Thyroid gland (tissue), 4 donors: ENCODE measurements around the gene JMJD1C. TPM values are rescaled to one million over a fixed set of nuclear protein-coding genes. Genes with fewer than 3 reads are reported as not detected.

Experiments used
- DNase-seq, 2 donors: peaks; one replicate each; pipeline ENCODE4 v3.0.0-alpha.2; 2019
- H3K27ac ChIP-seq, 3 donors: fragments of 200-600 bp; sonication (generic); 1 replicate in 2 of 3; 2 replicates in 1 of 3; pipeline ENCODE4 v1.5.1; 2016 to 2019; ENCODE audit warnings: mild to moderate bottlenecking in 1 of 3, moderate library complexity in 1 of 3
- H3K27me3 ChIP-seq: fragments of 200-600 bp; sonication (generic); one replicate; pipeline ENCODE4 v1.5.1; 2019
- H3K36me3 ChIP-seq, 2 donors: fragments of 200-600 bp; sonication (generic); one replicate each; pipeline ENCODE4 v1.5.1; 2016 to 2019
- H3K4me1 ChIP-seq, 2 donors: fragments of 200-600 bp; sonication (generic); one replicate each; pipeline ENCODE4 v1.5.1; 2017 to 2019
- H3K4me3 ChIP-seq, 3 donors: fragments of 200-600 bp; sonication (generic); replicated peaks in 1 of 3; 1 replicate in 2 of 3; 2 replicates in 1 of 3; pipeline ENCODE4 v1.5.1; 2016; ENCODE audit warnings: mild to moderate bottlenecking in 1 of 3
- H3K9me3 ChIP-seq: fragments of 200-600 bp; sonication (generic); one replicate; pipeline ENCODE4 v1.5.1; 2017
- CTCF ChIP-seq, 6 experiments: fragments of 200-600 bp in 3 of 6; fragments of 450-650 bp in 3 of 6; sonication (generic) in 3 of 6; IDR thresholded peaks; one replicate each; pipeline ENCODE4 v1.5.1; 2016 to 2019; ENCODE audit warnings: antibody characterized with exemption in 6 of 6, mild to moderate bottlenecking in 2 of 6, inconsistent platforms in 1 of 6, moderate library complexity in 1 of 6
- POLR2A ChIP-seq, 2 donors: fragments of 450-650 bp; IDR thresholded peaks; one replicate each; pipeline ENCODE4 v1.6.1; 2017; ENCODE audit warnings: antibody characterized with exemption in 2 of 2, mild to moderate bottlenecking in 2 of 2, moderate library complexity in 1 of 2
- WGBS, 2 donors: methylation state at CpG; one replicate each; pipeline ENCODE4 v1.1.5; 2017; 5-methylcytosine and 5-hydroxymethylcytosine counted together
- intact Hi-C: fragments of 100-400 bp; cut with DNase I; formaldehyde crosslinking; loops from one replicate; pipeline ENCODE4 v1.15.1; 2023
- total RNA-seq, 4 donors: library from RNA; depleted of rRNA; stranded (reverse); fragments of >200 nt; gene quantifications; one replicate each; pipeline ENCODE4 v1.2.3, GENCODE V29; 2016

JMJD1C gene
- total RNA-seq, 4 donors from 2014 or later, result 120 to 168 (median 136) TPM

GRCh38 chr10:63438506-63439498 is 27.0 kb downstream of the JMJD1C start:
- WGBS, 2 donors, result 87 to 89% methylated on average over 8 of the region's 8 CpGs
- TF ChIP-seq POLR2A (IDR thresholded peaks at IDR 0.05), result no peak
- TF ChIP-seq CTCF (IDR thresholded peaks at IDR 0.05), result no peak
- Histone ChIP-seq H3K4me1 (peaks cover 16 to 32% of the 10 kb centered on the region in 2 donors), H3K27me3 (no peaks in the 10 kb centered on the region), H3K9me3 (no peaks in the 10 kb centered on the region), H3K27ac (no peak overlapping the region), H3K36me3 (no peaks in the 10 kb centered on the region), H3K4me3 (no peak overlapping the region)
- DNase-seq, result no peak
- intact Hi-C loops, result no loop called here

GRCh38 chr10:63437116-63437949 is 28.4 kb downstream of the JMJD1C start:
- Histone ChIP-seq H3K4me3 (no peak overlapping the region), H3K9me3 (no peaks in the 10 kb centered on the region), H3K27me3 (no peaks in the 10 kb centered on the region), H3K4me1 (peaks cover 16 to 32% of the 10 kb centered on the region in 2 donors), H3K27ac (no peak overlapping the region), H3K36me3 (no peaks in the 10 kb centered on the region)
- 96 to 97% methylated on average over 2 of the region's 2 CpGs for WGBS, 2 donors
- TF ChIP-seq CTCF (IDR thresholded peaks at IDR 0.05) (no peak), POLR2A (IDR thresholded peaks at IDR 0.05) (no peak)
- intact Hi-C loops, result no loop called here
- no peak for DNase-seq

GRCh38 chr10:63436225-63436624 is 29.6 kb downstream of the JMJD1C start:
- Histone ChIP-seq H3K4me3 (no peak overlapping the region), H3K4me1 (peaks cover 16 to 31% of the 10 kb centered on the region in 2 donors), H3K27me3 (no peaks in the 10 kb centered on the region), H3K9me3 (no peaks in the 10 kb centered on the region), H3K36me3 (no peaks in the 10 kb centered on the region), H3K27ac (no peak overlapping the region)
- WGBS, 2 donors, result 98% methylated on average over 1 of the region's 1 CpG
- DNase-seq, result no peak
- TF ChIP-seq CTCF (IDR thresholded peaks at IDR 0.05), result no peak
- TF ChIP-seq POLR2A (IDR thresholded peaks at IDR 0.05), result no peak
- intact Hi-C loops, result no loop called here

- Histone ChIP-seq H3K4me1 (peaks cover 16 to 28% of the 10 kb centered on the region in 2 donors), H3K27ac (peak overlapping the region in 2 of 3 donors; percentile 5), H3K4me3 (no peak overlapping the region), H3K36me3 (no peaks in the 10 kb centered on the region), H3K27me3 (no peaks in the 10 kb centered on the region), H3K9me3 (no peaks in the 10 kb centered on the region)
- DNase-seq, result no peak
- intact Hi-C loops, result no loop called here
- 85 to 86% methylated on average over 13 of the region's 13 CpGs for WGBS, 2 donors
- TF ChIP-seq POLR2A (IDR thresholded peaks at IDR 0.05) (no peak), CTCF (IDR thresholded peaks at IDR 0.05) (no peak)
These were observed 30.6 kb downstream of the JMJD1C start for GRCh38 chr10:63434866-63435854.
